Panc1 (cell line): ENCODE measurements around the gene IVD. TPM values are rescaled to one million over a fixed set of nuclear protein-coding genes. Genes with fewer than 3 reads are reported as not detected.

ENCODE experiments used
- ATAC-seq: fragments of 200-7000 bp; cut with Tn5 transposase; 2 replicates; pipeline ENCODE4 v1.9.1; 2020; ENCODE audit warnings: mild to moderate bottlenecking, moderate library complexity
- BruUV-seq: library from RNA; stranded (reverse); fragments of 400-500 nt; replicated peaks from 2 replicates; lab custom pipeline; 2021; lab: Mats Ljungman, UMichigan
- CTCF ChIA-PET: fragments of 300-600 bp; sonication (Branson Sonifier 250); formaldehyde crosslinking; loops from one replicate; lab custom pipeline; 2022; ENCODE audit warnings: antibody characterized with exemption; lab: Charles Lee
- POLR2A ChIA-PET: fragments of 300-600 bp; sonication (Branson Sonifier 250); formaldehyde crosslinking; loops from one replicate; lab custom pipeline; 2022; ENCODE audit warnings: antibody characterized with exemption; lab: Charles Lee
- DNase-seq: peaks from one replicate; pipeline ENCODE4 v3.0.0-alpha.2; 2010; ENCODE audit warnings: low read depth, low spot score
- H3K27ac ChIP-seq: 2 replicates; pipeline ENCODE4 v1.5.1; 2011; ENCODE audit warnings: mild to moderate bottlenecking, low read length, inconsistent platforms
- H3K27me3 ChIP-seq: fragments of 200-500 bp; sonication (Bioruptor generic); 2 replicates; pipeline ENCODE4 v1.6.0; 2014; ENCODE audit warnings: low read length, inconsistent platforms; ENCODE audit not compliant: control insufficient read depth, insufficient read depth
- H3K36me3 ChIP-seq: fragments of 200-500 bp; sonication (Bioruptor generic); 2 replicates; pipeline ENCODE4 v1.5.1; 2014; ENCODE audit warnings: inconsistent platforms, mild to moderate bottlenecking, low read length, moderate library complexity; ENCODE audit not compliant: control insufficient read depth, insufficient read depth
- H3K4me1 ChIP-seq: 2 replicates; pipeline ENCODE4 v1.5.1; 2011; ENCODE audit warnings: inconsistent platforms, mild to moderate bottlenecking, low read length, moderate library complexity; ENCODE audit not compliant: control insufficient read depth, insufficient read depth
- H3K4me3 ChIP-seq, 2 experiments: 2 replicates each; pipeline ENCODE4 v1.5.1; 2011 to 2012; ENCODE audit warnings: low read depth in 2 of 2, low read length in 2 of 2, mild to moderate bottlenecking in 2 of 2, inconsistent platforms in 1 of 2, moderate library complexity in 1 of 2
- H3K9me3 ChIP-seq: fragments of 200-500 bp; sonication (Bioruptor generic); 2 replicates; pipeline ENCODE4 v1.5.1; 2014; ENCODE audit warnings: low read depth, mild to moderate bottlenecking, inconsistent platforms, low read length, moderate library complexity; ENCODE audit not compliant: control insufficient read depth, insufficient read depth
- POLR2AphosphoS5 ChIP-seq: IDR thresholded peaks from 2 replicates; pipeline ENCODE4 v1.6.1; 2012; ENCODE audit warnings: mild to moderate bottlenecking, low read depth, low read length, moderate library complexity
- REST ChIP-seq, 2 experiments: IDR thresholded peaks; 2 replicates each; pipeline ENCODE4 v1.6.1; 2011 to 2012; ENCODE audit warnings: low read depth in 2 of 2, control low read depth in 1 of 2, low read length in 1 of 2, mild to moderate bottlenecking in 1 of 2, moderate library complexity in 1 of 2; ENCODE audit not compliant: insufficient read depth in 1 of 2
- SIN3A ChIP-seq: IDR thresholded peaks from 2 replicates; pipeline ENCODE4 v1.6.1; 2012; ENCODE audit warnings: low read depth, mild to moderate bottlenecking, low read length, moderate library complexity, borderline replicate concordance; ENCODE audit not compliant: insufficient read depth
- TCF7L2 ChIP-seq: IDR thresholded peaks from 2 replicates; pipeline ENCODE4 v1.6.1; 2011; ENCODE audit warnings: mild to moderate bottlenecking, low read depth, low read length, inconsistent platforms
- in situ Hi-C: cut with HindIII; loops from 2 replicates; pipeline ENCODE4 v1.10.0; 2016; ENCODE audit warnings: low sequenced_read_pairs, low pct_unique_long_range_greater_than_20kb
- intact Hi-C: fragments of 100-400 bp; cut with micrococcal nuclease; formaldehyde crosslinking; loops from one replicate; pipeline ENCODE4 v1.10.0; 2022; ENCODE audit not compliant: unreplicated experiment
- total RNA-seq: library from RNA; stranded (reverse); gene quantifications from one replicate; pipeline ENCODE4 v1.2.1, GENCODE V29; 2021; ENCODE audit not compliant: unreplicated experiment
- TF ChIP-seq, protein P1 (sequence below): fragments of 450-650 bp; IDR thresholded peaks from 2 replicates; pipeline ENCODE4 v1.5.1; 2017; ENCODE audit warnings: mild to moderate bottlenecking

The IVD gene
- total RNA-seq, 1 experiment from 2014 or later, result 74.6 TPM

DNA sequence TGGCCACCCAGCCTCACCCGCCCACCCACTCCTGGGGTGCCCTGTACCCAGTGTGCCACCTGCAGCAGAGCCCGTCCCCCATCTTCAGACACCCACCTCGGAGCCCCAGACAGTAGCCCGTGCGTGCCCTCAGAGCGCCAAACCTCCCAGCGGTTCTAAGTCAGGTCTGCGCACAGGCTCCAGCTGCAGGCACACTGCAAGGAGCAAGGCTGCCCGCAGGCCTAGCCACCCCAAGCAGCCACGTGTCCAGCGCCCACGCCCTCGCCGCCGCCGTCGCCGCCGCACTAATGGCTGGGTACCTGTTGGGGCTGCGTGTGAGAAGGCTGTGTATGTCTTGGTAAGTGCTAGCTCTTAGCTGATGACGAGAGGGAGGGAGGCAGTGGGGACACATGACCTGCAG, 56.4 kb downstream of the IVD start:
- CTCF ChIA-PET, result no interaction called here
- Histone ChIP-seq H3K27me3 (no peaks in the 10 kb centered on the region), H3K36me3 (no peaks in the 10 kb centered on the region; the same call in 1 of the 2 replicates), H3K4me3 (no peak overlapping the region), H3K27ac (no peak overlapping the region), H3K4me1 (no peaks in the 10 kb centered on the region), H3K9me3 (no peaks in the 10 kb centered on the region)
- intact Hi-C loops, result no loop called here
- in situ Hi-C loops, result no loop called here
- no peak for TF ChIP-seq TCF7L2
- TF ChIP-seq, protein P1, sequence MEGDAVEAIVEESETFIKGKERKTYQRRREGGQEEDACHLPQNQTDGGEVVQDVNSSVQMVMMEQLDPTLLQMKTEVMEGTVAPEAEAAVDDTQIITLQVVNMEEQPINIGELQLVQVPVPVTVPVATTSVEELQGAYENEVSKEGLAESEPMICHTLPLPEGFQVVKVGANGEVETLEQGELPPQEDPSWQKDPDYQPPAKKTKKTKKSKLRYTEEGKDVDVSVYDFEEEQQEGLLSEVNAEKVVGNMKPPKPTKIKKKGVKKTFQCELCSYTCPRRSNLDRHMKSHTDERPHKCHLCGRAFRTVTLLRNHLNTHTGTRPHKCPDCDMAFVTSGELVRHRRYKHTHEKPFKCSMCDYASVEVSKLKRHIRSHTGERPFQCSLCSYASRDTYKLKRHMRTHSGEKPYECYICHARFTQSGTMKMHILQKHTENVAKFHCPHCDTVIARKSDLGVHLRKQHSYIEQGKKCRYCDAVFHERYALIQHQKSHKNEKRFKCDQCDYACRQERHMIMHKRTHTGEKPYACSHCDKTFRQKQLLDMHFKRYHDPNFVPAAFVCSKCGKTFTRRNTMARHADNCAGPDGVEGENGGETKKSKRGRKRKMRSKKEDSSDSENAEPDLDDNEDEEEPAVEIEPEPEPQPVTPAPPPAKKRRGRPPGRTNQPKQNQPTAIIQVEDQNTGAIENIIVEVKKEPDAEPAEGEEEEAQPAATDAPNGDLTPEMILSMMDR, result no peak
- no peak for TF ChIP-seq REST (IDR thresholded peaks at IDR 0.05; ENCODE audit: insufficient read depth in 1 of 2, low read depth in 2 of 2, low read length in 1 of 2)
- no peak for TF ChIP-seq SIN3A
- TF ChIP-seq POLR2AphosphoS5, result no peak
- DNase-seq (no peak), ATAC-seq (no peak)
- POLR2A ChIA-PET, result no interaction called here
- BruUV-seq, result no TSS peak

GRCh38 chr15:40463279-40463678, 57.7 kb downstream of the IVD start:
- ChIA-PET CTCF (interaction anchor here (0.6 kb wide), 1 partner anchor 410 kb away, joined by 7 read pairs; no protein-coding TSS in a partner anchor), POLR2A (no interaction called here)
- Histone ChIP-seq H3K9me3 (no peaks in the 10 kb centered on the region), H3K27ac (no peak overlapping the region), H3K27me3 (no peaks in the 10 kb centered on the region), H3K4me3 (no peak overlapping the region), H3K4me1 (no peaks in the 10 kb centered on the region), H3K36me3 (no peaks in the 10 kb centered on the region; the same call in 1 of the 2 replicates)
- DNase-seq (no peak), ATAC-seq (no peak)
- no TSS peak for BruUV-seq
- in situ Hi-C loops (no loop called here), intact Hi-C loops (no loop called here)
- TF ChIP-seq, protein P1, result no peak
- TF ChIP-seq POLR2AphosphoS5 (no peak), SIN3A (no peak), TCF7L2 (no peak), REST (IDR thresholded peaks at IDR 0.05; ENCODE audit: insufficient read depth in 1 of 2, low read depth in 2 of 2, low read length in 1 of 2) (no peak)
